Loucy (cell line): Measurements from ENCODE around the gene IFNLR1.

ENCODE experiments used
- H2AFZ ChIP-seq: fragments of 200-600 bp; sonication (generic); 2 replicates; pipeline ENCODE4 v1.6.0; 2016; ENCODE audit warnings: antibody characterized with exemption, mild to moderate bottlenecking, low read length, moderate library complexity
- H3F3A ChIP-seq: fragments of 200-600 bp; 2 replicates; pipeline ENCODE4 v1.6.0; 2016; ENCODE audit warnings: antibody characterized with exemption, low read depth, mild to moderate bottlenecking
- H3K27me3 ChIP-seq: fragments of 200-600 bp; sonication (generic); 2 replicates; pipeline ENCODE4 v1.6.1; 2014; ENCODE audit warnings: low read length, mild to moderate bottlenecking; ENCODE audit not compliant: insufficient read depth, poor library complexity, severe bottlenecking
- H3K36me3 ChIP-seq: fragments of 200-600 bp; sonication (generic); 2 replicates; pipeline ENCODE4 v1.6.1; 2016; ENCODE audit warnings: low read length; ENCODE audit not compliant: insufficient read depth
- H3K4me1 ChIP-seq: fragments of 200-600 bp; sonication (generic); 2 replicates; pipeline ENCODE4 v1.5.1; 2014; ENCODE audit warnings: low read length, mild to moderate bottlenecking; ENCODE audit not compliant: insufficient read depth, poor library complexity, severe bottlenecking
- H3K4me2 ChIP-seq: fragments of 200-600 bp; sonication (generic); 2 replicates; pipeline ENCODE4 v1.6.0; 2014; ENCODE audit warnings: antibody characterized with exemption, low read length, low read depth, mild to moderate bottlenecking; ENCODE audit not compliant: poor library complexity, severe bottlenecking
- H3K4me3 ChIP-seq: fragments of 200-600 bp; sonication (generic); 2 replicates; pipeline ENCODE4 v1.5.1; 2014; ENCODE audit warnings: low read length, mild to moderate bottlenecking, mixed read lengths; ENCODE audit not compliant: poor library complexity, severe bottlenecking
- H3K79me2 ChIP-seq: fragments of 200-600 bp; sonication (generic); 2 replicates; pipeline ENCODE4 v1.6.1; 2014; ENCODE audit warnings: low read length; ENCODE audit not compliant: insufficient read depth
- H3K9ac ChIP-seq: fragments of 200-600 bp; sonication (generic); 2 replicates; pipeline ENCODE4 v1.6.0; 2014; ENCODE audit warnings: mild to moderate bottlenecking, low read depth, low read length, moderate library complexity; ENCODE audit not compliant: poor library complexity, severe bottlenecking
- H3K9me2 ChIP-seq: fragments of 200-600 bp; sonication (generic); replicated peaks from 2 replicates; pipeline ENCODE4 v1.6.1; 2016; ENCODE audit warnings: low read depth, low read length, mixed read lengths
- H3K9me3 ChIP-seq: fragments of 200-600 bp; sonication (generic); 2 replicates; pipeline ENCODE4 v1.6.1; 2014; ENCODE audit warnings: mild to moderate bottlenecking, antibody characterized with exemption, low read length, low read depth; ENCODE audit not compliant: insufficient read depth
- H4K20me1 ChIP-seq: fragments of 200-600 bp; sonication (generic); 2 replicates; pipeline ENCODE4 v1.6.0; 2014; ENCODE audit warnings: antibody characterized with exemption, low read length, mild to moderate bottlenecking; ENCODE audit not compliant: insufficient read depth, poor library complexity, severe bottlenecking
- EZH2phosphoT487 ChIP-seq: fragments of 200-600 bp; IDR thresholded peaks from 2 replicates; pipeline ENCODE4 v1.6.1; 2018; ENCODE audit warnings: antibody characterized with exemption, mild to moderate bottlenecking, moderate library complexity, borderline replicate concordance
- TF ChIP-seq, protein P1 (sequence below): fragments of 200-600 bp; sonication (generic); conservative IDR thresholded peaks from 2 replicates; pipeline ENCODE4 v1.5.1; 2014; ENCODE audit warnings: mild to moderate bottlenecking, antibody characterized with exemption, low read length

IFNLR1 gene

DNA sequence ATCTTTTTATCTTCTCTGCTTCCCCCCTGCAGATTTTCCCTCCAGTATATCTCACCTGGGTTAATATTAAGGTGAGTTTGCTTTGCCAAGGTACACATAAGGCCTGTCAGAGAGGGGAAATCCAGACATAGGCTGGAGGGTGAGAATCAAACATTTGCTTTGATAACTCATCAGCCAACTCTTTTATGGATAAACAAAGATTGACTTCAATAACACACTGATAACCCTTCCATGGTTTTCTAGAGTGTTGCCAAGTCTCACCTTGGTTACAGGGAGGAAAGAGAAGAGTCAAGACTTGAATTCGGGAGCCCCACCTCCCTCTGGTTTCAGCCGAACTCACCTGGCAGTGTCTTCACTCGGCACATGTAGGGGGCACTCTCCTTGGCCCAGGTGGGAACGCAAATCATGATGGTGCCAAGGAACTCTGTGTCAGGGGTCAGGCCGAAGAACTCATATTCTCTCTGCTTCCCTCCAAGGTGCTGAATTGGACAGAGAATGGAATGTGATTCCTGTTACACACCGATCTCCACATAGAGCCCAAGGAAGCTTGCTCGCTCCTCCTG lies 59.2 kb downstream of the IFNLR1 start:
- no peaks in the 10 kb centered on the region for H3K79me2 ChIP-seq
- H3K4me2 ChIP-seq = no peak overlapping the region
- H3K4me1 ChIP-seq = no peaks in the 10 kb centered on the region
- no peaks in the 10 kb centered on the region for H4K20me1 ChIP-seq
- no peaks in the 10 kb centered on the region for H3K36me3 ChIP-seq
- no peaks in the 10 kb centered on the region for H3K27me3 ChIP-seq
- H2AFZ ChIP-seq = no peak overlapping the region
- H3F3A ChIP-seq = no peaks in the 10 kb centered on the region
- H3K4me3 ChIP-seq = no peak overlapping the region
- H3K9me3 ChIP-seq = peaks cover 9% of the 10 kb centered on the region; the same call in 1 of the 2 replicates
- no peaks in the 10 kb centered on the region for H3K9me2 ChIP-seq
- TF ChIP-seq, protein P1, sequence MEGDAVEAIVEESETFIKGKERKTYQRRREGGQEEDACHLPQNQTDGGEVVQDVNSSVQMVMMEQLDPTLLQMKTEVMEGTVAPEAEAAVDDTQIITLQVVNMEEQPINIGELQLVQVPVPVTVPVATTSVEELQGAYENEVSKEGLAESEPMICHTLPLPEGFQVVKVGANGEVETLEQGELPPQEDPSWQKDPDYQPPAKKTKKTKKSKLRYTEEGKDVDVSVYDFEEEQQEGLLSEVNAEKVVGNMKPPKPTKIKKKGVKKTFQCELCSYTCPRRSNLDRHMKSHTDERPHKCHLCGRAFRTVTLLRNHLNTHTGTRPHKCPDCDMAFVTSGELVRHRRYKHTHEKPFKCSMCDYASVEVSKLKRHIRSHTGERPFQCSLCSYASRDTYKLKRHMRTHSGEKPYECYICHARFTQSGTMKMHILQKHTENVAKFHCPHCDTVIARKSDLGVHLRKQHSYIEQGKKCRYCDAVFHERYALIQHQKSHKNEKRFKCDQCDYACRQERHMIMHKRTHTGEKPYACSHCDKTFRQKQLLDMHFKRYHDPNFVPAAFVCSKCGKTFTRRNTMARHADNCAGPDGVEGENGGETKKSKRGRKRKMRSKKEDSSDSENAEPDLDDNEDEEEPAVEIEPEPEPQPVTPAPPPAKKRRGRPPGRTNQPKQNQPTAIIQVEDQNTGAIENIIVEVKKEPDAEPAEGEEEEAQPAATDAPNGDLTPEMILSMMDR = no peak
- TF ChIP-seq EZH2phosphoT487 = no peak
- no peak overlapping the region for H3K9ac ChIP-seq

DNA sequence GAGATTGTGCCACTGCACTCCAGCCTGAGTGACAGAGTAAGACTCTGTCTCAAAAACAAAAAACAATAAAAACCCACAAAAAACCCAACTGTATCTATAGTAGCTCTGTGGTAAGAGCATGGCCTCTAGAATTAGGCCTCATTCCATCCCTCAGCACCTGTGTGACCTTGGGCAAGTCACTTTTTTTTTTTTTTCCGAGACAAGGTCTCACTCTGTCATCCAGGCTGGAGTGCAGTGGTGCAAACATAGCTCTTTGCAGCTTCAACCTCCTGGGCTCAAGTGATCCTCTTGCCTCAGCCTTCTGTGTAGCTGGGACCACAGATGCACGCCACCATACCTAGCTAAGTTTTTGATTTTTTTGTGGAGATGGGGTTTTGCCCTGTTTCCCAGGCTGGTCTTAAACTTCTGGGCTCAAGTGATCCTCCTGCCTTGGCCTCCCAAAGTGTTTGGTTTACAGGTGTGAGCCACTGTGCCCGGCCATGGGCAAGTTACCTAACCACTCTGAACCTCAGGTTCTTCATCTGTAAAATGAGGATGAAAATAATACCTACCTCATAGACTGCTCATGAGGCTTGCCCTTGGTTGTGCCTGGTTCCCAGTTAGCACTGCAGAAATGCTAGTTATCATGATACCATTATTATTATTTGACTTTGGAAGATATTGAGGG lies 59.8 kb downstream of the IFNLR1 start:
- H4K20me1 ChIP-seq = no peaks in the 10 kb centered on the region
- H3K9me3 ChIP-seq = peaks cover 9% of the 10 kb centered on the region; the same call in 1 of the 2 replicates
- no peaks in the 10 kb centered on the region for H3K9me2 ChIP-seq
- H3K4me1 ChIP-seq = no peaks in the 10 kb centered on the region
- no peaks in the 10 kb centered on the region for H3F3A ChIP-seq
- no peak overlapping the region for H2AFZ ChIP-seq
- no peak overlapping the region for H3K4me3 ChIP-seq
- no peak overlapping the region for H3K9ac ChIP-seq
- H3K27me3 ChIP-seq = no peaks in the 10 kb centered on the region
- no peaks in the 10 kb centered on the region for H3K79me2 ChIP-seq
- TF ChIP-seq, protein P1 = no peak
- TF ChIP-seq EZH2phosphoT487 = no peak
- H3K36me3 ChIP-seq = no peaks in the 10 kb centered on the region
- H3K4me2 ChIP-seq = no peak overlapping the region

DNA sequence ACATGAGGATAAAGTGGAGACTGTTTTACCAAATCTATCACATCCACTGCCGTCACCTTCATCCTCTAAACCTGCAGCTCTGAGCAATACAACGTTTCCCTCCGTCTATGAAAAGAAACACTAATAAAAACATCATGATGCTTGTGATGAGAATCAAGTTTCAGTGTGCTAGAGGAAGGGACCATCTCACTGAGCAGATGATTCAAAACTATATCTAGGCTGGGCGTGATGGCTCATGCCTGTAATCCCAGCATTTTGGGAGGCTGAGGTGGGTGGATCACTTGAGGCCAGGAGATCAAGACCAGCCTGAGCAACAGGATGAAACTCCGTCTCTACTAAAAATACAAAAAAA lies 60.4 kb downstream of the IFNLR1 start:
- no peaks in the 10 kb centered on the region for H3K27me3 ChIP-seq
- H3K79me2 ChIP-seq = no peaks in the 10 kb centered on the region
- no peak overlapping the region for H2AFZ ChIP-seq
- no peaks in the 10 kb centered on the region for H3K4me1 ChIP-seq
- H3K9ac ChIP-seq = no peak overlapping the region
- H3F3A ChIP-seq = no peaks in the 10 kb centered on the region
- TF ChIP-seq, protein P1 = no peak
- no peak for TF ChIP-seq EZH2phosphoT487
- H4K20me1 ChIP-seq = no peaks in the 10 kb centered on the region
- no peaks in the 10 kb centered on the region for H3K36me3 ChIP-seq
- no peaks in the 10 kb centered on the region for H3K9me2 ChIP-seq
- peaks cover 9% of the 10 kb centered on the region; the same call in 1 of the 2 replicates for H3K9me3 ChIP-seq
- no peak overlapping the region for H3K4me3 ChIP-seq
- no peak overlapping the region for H3K4me2 ChIP-seq
